OCI-LY1 (cell line): ENCODE measurements around the gene PERP.

ENCODE experiments used
- H2AFZ ChIP-seq: fragments of 200-600 bp; sonication (generic), shearing (Covaris generic); 2 replicates; pipeline ENCODE4 v1.6.0; 2014; ENCODE audit warnings: antibody characterized with exemption, mild to moderate bottlenecking, low read length
- H3F3A ChIP-seq: fragments of 200-600 bp; sonication (generic), shearing (Covaris generic); 2 replicates; pipeline ENCODE4 v1.6.0; 2014; ENCODE audit warnings: mild to moderate bottlenecking, antibody characterized with exemption, low read length, moderate library complexity; ENCODE audit not compliant: insufficient read depth
- H3K27ac ChIP-seq: fragments of 200-600 bp; sonication (generic); 2 replicates; pipeline ENCODE4 v1.5.1; 2014; ENCODE audit warnings: low read length, mixed run types, mild to moderate bottlenecking, low read depth; ENCODE audit not compliant: poor library complexity, severe bottlenecking
- H3K27me3 ChIP-seq: fragments of 200-600 bp; sonication (generic); 2 replicates; pipeline ENCODE4 v1.6.0; 2014; ENCODE audit warnings: antibody characterized with exemption, mild to moderate bottlenecking, low read length, moderate library complexity; ENCODE audit not compliant: insufficient read depth
- H3K36me3 ChIP-seq: fragments of 200-600 bp; sonication (generic); 2 replicates; pipeline ENCODE4 v1.6.1; 2014; ENCODE audit warnings: mild to moderate bottlenecking, antibody characterized with exemption, low read length, moderate library complexity, mixed read lengths; ENCODE audit not compliant: insufficient read depth
- H3K4me1 ChIP-seq: fragments of 200-600 bp; sonication (generic); 2 replicates; pipeline ENCODE4 v1.5.1; 2014; ENCODE audit warnings: mild to moderate bottlenecking, low read length, moderate library complexity; ENCODE audit not compliant: insufficient read depth, severe bottlenecking
- H3K4me2 ChIP-seq: fragments of 200-600 bp; sonication (generic), shearing (Covaris generic); 2 replicates; pipeline ENCODE4 v1.6.1; 2014; ENCODE audit warnings: low read length
- H3K4me3 ChIP-seq: fragments of 200-600 bp; sonication (generic); 2 replicates; pipeline ENCODE4 v1.5.1; 2014; ENCODE audit warnings: low read length, low read depth, mild to moderate bottlenecking, mixed read lengths; ENCODE audit not compliant: poor library complexity, severe bottlenecking
- H3K79me2 ChIP-seq: fragments of 200-600 bp; shearing (Covaris generic); 2 replicates; pipeline ENCODE4 v1.6.1; 2016; ENCODE audit warnings: mixed run types, low read length, mixed read lengths; ENCODE audit not compliant: insufficient read depth
- H3K9ac ChIP-seq: fragments of 200-600 bp; sonication (generic), shearing (Covaris generic); 2 replicates; pipeline ENCODE4 v1.6.1; 2014; ENCODE audit warnings: mild to moderate bottlenecking, low read length, mixed read lengths
- H3K9me2 ChIP-seq: fragments of 200-600 bp; sonication (generic), shearing (Covaris generic); 2 replicates; pipeline ENCODE4 v1.6.1; 2014; ENCODE audit warnings: low read depth, mild to moderate bottlenecking, low read length, mixed read lengths
- H3K9me3 ChIP-seq: fragments of 200-600 bp; shearing (Covaris generic); 2 replicates; pipeline ENCODE4 v1.6.1; 2014; ENCODE audit warnings: low read length, mixed read lengths
- H4K20me1 ChIP-seq: fragments of 200-600 bp; sonication (generic), shearing (Covaris generic); 2 replicates; pipeline ENCODE4 v1.6.0; 2016; ENCODE audit warnings: mild to moderate bottlenecking, low read length; ENCODE audit not compliant: insufficient read depth
- EZH2 ChIP-seq: fragments of 200-600 bp; sonication (generic), shearing (Covaris generic); IDR thresholded peaks from 2 replicates; pipeline ENCODE4 v1.8.0; 2017; ENCODE audit warnings: borderline replicate concordance, mixed run types, mild to moderate bottlenecking, antibody characterized with exemption, low read length, moderate library complexity, mixed read lengths
- TF ChIP-seq, protein P1 (sequence below): fragments of 200-600 bp; sonication (generic), shearing (Covaris generic); IDR thresholded peaks from 2 replicates; pipeline ENCODE4 v1.5.1; 2017; ENCODE audit warnings: mild to moderate bottlenecking, antibody characterized with exemption, low read length, moderate library complexity, mixed read lengths

Gene PERP

GRCh38 chr6:138145402-138145801 lies 38.2 kb upstream of the PERP start:
- Histone ChIP-seq H3K4me1 (no peaks in the 10 kb centered on the region), H3K9ac (no peak overlapping the region), H3K27me3 (no peaks in the 10 kb centered on the region), H2AFZ (no peak overlapping the region), H3F3A (no peaks in the 10 kb centered on the region), H3K4me2 (no peak overlapping the region), H3K79me2 (no peaks in the 10 kb centered on the region), H3K4me3 (no peak overlapping the region), H3K9me2 (no peaks in the 10 kb centered on the region), H3K9me3 (no peaks in the 10 kb centered on the region), H3K27ac (no peak overlapping the region), H3K36me3 (no peaks in the 10 kb centered on the region), H4K20me1 (no peaks in the 10 kb centered on the region)
- TF ChIP-seq EZH2 = no peak
- TF ChIP-seq, protein P1, sequence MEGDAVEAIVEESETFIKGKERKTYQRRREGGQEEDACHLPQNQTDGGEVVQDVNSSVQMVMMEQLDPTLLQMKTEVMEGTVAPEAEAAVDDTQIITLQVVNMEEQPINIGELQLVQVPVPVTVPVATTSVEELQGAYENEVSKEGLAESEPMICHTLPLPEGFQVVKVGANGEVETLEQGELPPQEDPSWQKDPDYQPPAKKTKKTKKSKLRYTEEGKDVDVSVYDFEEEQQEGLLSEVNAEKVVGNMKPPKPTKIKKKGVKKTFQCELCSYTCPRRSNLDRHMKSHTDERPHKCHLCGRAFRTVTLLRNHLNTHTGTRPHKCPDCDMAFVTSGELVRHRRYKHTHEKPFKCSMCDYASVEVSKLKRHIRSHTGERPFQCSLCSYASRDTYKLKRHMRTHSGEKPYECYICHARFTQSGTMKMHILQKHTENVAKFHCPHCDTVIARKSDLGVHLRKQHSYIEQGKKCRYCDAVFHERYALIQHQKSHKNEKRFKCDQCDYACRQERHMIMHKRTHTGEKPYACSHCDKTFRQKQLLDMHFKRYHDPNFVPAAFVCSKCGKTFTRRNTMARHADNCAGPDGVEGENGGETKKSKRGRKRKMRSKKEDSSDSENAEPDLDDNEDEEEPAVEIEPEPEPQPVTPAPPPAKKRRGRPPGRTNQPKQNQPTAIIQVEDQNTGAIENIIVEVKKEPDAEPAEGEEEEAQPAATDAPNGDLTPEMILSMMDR = no peak

GRCh38 chr6:138142806-138143205 lies 35.6 kb upstream of the PERP start:
- H3K4me3 ChIP-seq = no peak overlapping the region
- no peaks in the 10 kb centered on the region for H3F3A ChIP-seq
- TF ChIP-seq EZH2 = no peak
- TF ChIP-seq, protein P1 = no peak
- no peak overlapping the region for H2AFZ ChIP-seq
- H3K9ac ChIP-seq = no peak overlapping the region
- H3K79me2 ChIP-seq = no peaks in the 10 kb centered on the region
- no peaks in the 10 kb centered on the region for H3K9me3 ChIP-seq
- no peaks in the 10 kb centered on the region for H3K4me1 ChIP-seq
- no peak overlapping the region for H3K27ac ChIP-seq
- no peaks in the 10 kb centered on the region for H3K9me2 ChIP-seq
- H4K20me1 ChIP-seq = no peaks in the 10 kb centered on the region
- no peaks in the 10 kb centered on the region for H3K27me3 ChIP-seq
- H3K36me3 ChIP-seq = no peaks in the 10 kb centered on the region
- no peak overlapping the region for H3K4me2 ChIP-seq

GRCh38 chr6:138129190-138129589 lies 22.0 kb upstream of the PERP start:
- no peak overlapping the region for H2AFZ ChIP-seq

More at GRCh38 chr6:138129190-138129589, 22.0 kb upstream of the PERP start:
- Histone ChIP-seq H3K36me3 (no peaks in the 10 kb centered on the region), H3K9me3 (no peaks in the 10 kb centered on the region), H4K20me1 (no peaks in the 10 kb centered on the region), H3K4me1 (no peaks in the 10 kb centered on the region), H3K4me2 (no peak overlapping the region), H3K4me3 (no peak overlapping the region), H3K9ac (no peak overlapping the region), H3K27ac (no peak overlapping the region), H3K27me3 (no peaks in the 10 kb centered on the region), H3K79me2 (no peaks in the 10 kb centered on the region), H3F3A (no peaks in the 10 kb centered on the region), H3K9me2 (no peaks in the 10 kb centered on the region)
- TF ChIP-seq, protein P1 = no peak
- TF ChIP-seq EZH2 = no peak
